HAP-1 (cell line): Measurements from ENCODE around the gene CCDC107.
"Not testable (repeated sequence)": the region's sequence is repeated elsewhere in the genome, so short reads cannot be mapped to it uniquely, and the experiment has no call there.

Source experiments
- DNase-seq, 2 experiments: peaks; one replicate each; pipeline ENCODE4 v3.0.0-alpha.2; 2016 to 2020; ENCODE audit warnings: low spot score in 2 of 2
- H3K27me3 ChIP-seq: fragments of 250-450 bp; sonication (Bioruptor Pico); 2 replicates; pipeline ENCODE4 v1.5.1; 2020; ENCODE audit warnings: low read depth, mild to moderate bottlenecking, moderate library complexity
- H3K36me3 ChIP-seq: fragments of 250-450 bp; sonication (Bioruptor Pico); replicated peaks from 2 replicates; pipeline ENCODE4 v1.5.1; 2020; ENCODE audit warnings: mild to moderate bottlenecking
- H3K4me1 ChIP-seq: fragments of 250-450 bp; sonication (Bioruptor Pico); 2 replicates; pipeline ENCODE4 v1.5.1; 2020; ENCODE audit warnings: mild to moderate bottlenecking
- H3K4me3 ChIP-seq: fragments of 250-450 bp; sonication (Bioruptor Pico); 2 replicates; pipeline ENCODE4 v1.5.1; 2020; ENCODE audit warnings: mild to moderate bottlenecking, moderate library complexity
- H3K9me3 ChIP-seq: fragments of 250-450 bp; sonication (Bioruptor Pico); 2 replicates; pipeline ENCODE4 v1.5.1; 2020; ENCODE audit warnings: mild to moderate bottlenecking, moderate library complexity
- in situ Hi-C: fragments of 300-500 bp; cut with MboI; formaldehyde crosslinking; loops from 3 replicates; pipeline ENCODE4 v1.14.3; 2020; ENCODE audit warnings: low sequenced_read_pairs, inconsistent platforms, mixed read lengths

Gene CCDC107

GRCh38 chr9:35658137-35658967, at the start of gene CCDC107:
CCDC107 (plus strand) TSS chr9:35658292; CDS start chr9:35658380, 88 bp downstream.
- Histone ChIP-seq H3K4me3 (peak within 1 kb of the TSS; percentile 77), H3K4me1 (peaks cover 11% of the 10 kb centered on the region), H3K36me3 (peaks cover 34% of the 10 kb centered on the region), H3K9me3 (no peaks in the 10 kb centered on the region), H3K27me3 (no peaks in the 10 kb centered on the region)
- DNase-seq, result peak; percentile 80 to 89
- in situ Hi-C loops, result no loop called here

- Histone ChIP-seq H3K27me3 (peaks cover 5% of the 10 kb centered on the region; the same call in 1 of the 2 replicates), H3K4me3 (no peak overlapping the region), H3K36me3 (peaks cover 5% of the 10 kb centered on the region), H3K4me1 (peaks cover 14% of the 10 kb centered on the region), H3K9me3 (no peaks in the 10 kb centered on the region)
- in situ Hi-C loops, result no loop called here
- DNase-seq, result no peak
Observed at GRCh38 chr9:35609001-35609819, 48.9 kb upstream of the CCDC107 start.

GRCh38 chr9:35609820-35610163, 48.3 kb upstream of the CCDC107 start:
- Histone ChIP-seq H3K4me1 (peaks cover 8% of the 10 kb centered on the region), H3K4me3 (no peak overlapping the region), H3K9me3 (no peaks in the 10 kb centered on the region), H3K27me3 (peaks cover 7% of the 10 kb centered on the region; the same call in 1 of the 2 replicates), H3K36me3 (peaks cover 5% of the 10 kb centered on the region)
- in situ Hi-C loops, result no loop called here
- DNase-seq, result no peak

GRCh38 chr9:35611230-35611797, 46.8 kb upstream of the CCDC107 start:
- peak; percentile 22 to 67 for DNase-seq
- Histone ChIP-seq H3K9me3 (no peaks in the 10 kb centered on the region), H3K4me1 (peaks cover 6% of the 10 kb centered on the region), H3K4me3 (no peak overlapping the region), H3K27me3 (peaks cover 9% of the 10 kb centered on the region; the same call in 1 of the 2 replicates), H3K36me3 (peaks cover 5% of the 10 kb centered on the region)
- in situ Hi-C loops, result no loop called here

- H3K36me3 ChIP-seq, DNase-seq, H3K9me3 ChIP-seq, H3K4me3 ChIP-seq, H3K4me1 ChIP-seq, in situ Hi-C loops: not testable (repeated sequence)
- H3K27me3 ChIP-seq, result peaks cover 13% of the 10 kb centered on the region; the same call in 1 of the 2 replicates
Observed at GRCh38 chr9:35612066-35612465, 46.0 kb upstream of the CCDC107 start.

- DNase-seq, result no peak
- Histone ChIP-seq H3K9me3 (no peaks in the 10 kb centered on the region), H3K36me3 (peaks cover 5% of the 10 kb centered on the region), H3K4me1 (no peaks in the 10 kb centered on the region), H3K4me3 (no peak overlapping the region), H3K27me3 (peaks cover 16% of the 10 kb centered on the region; the same call in 1 of the 2 replicates)
- in situ Hi-C loops, result no loop called here
Observed at GRCh38 chr9:35612843-35613242, 45.2 kb upstream of the CCDC107 start.

- Histone ChIP-seq H3K4me1 (no peaks in the 10 kb centered on the region), H3K9me3 (no peaks in the 10 kb centered on the region), H3K4me3 (no peak overlapping the region), H3K36me3 (no peaks in the 10 kb centered on the region), H3K27me3 (peaks cover 16% of the 10 kb centered on the region; the same call in 1 of the 2 replicates)
- in situ Hi-C loops, result no loop called here
- no peak for DNase-seq
Observed at GRCh38 chr9:35615981-35616680, 42.0 kb upstream of the CCDC107 start.

GRCh38 chr9:35616681-35617459, 41.2 kb upstream of the CCDC107 start:
- in situ Hi-C loops, result no loop called here
- Histone ChIP-seq H3K36me3 (no peaks in the 10 kb centered on the region), H3K9me3 (no peaks in the 10 kb centered on the region), H3K4me1 (no peaks in the 10 kb centered on the region), H3K27me3 (peaks cover 16% of the 10 kb centered on the region; the same call in 1 of the 2 replicates), H3K4me3 (no peak overlapping the region)
- peak in 1 of 2 experiments; percentile 35 for DNase-seq

GRCh38 chr9:35617548-35617947, 40.5 kb upstream of the CCDC107 start:
- peaks cover 16% of the 10 kb centered on the region; the same call in 1 of the 2 replicates for H3K27me3 ChIP-seq
- no peaks in the 10 kb centered on the region for H3K4me1 ChIP-seq
- H3K9me3 ChIP-seq, result no peaks in the 10 kb centered on the region
- H3K4me3 ChIP-seq, result no peak overlapping the region
- no peak for DNase-seq
- in situ Hi-C loops, result no loop called here
- no peaks in the 10 kb centered on the region for H3K36me3 ChIP-seq

GRCh38 chr9:35618325-35618727, 39.8 kb upstream of the CCDC107 start, which contains the start of gene CD72:
CD72 (minus strand) TSS chr9:35618413; CDS start chr9:35618303, 110 bp downstream.
- Histone ChIP-seq H3K4me3 (no peak within 1 kb of the TSS), H3K4me1 (no peaks in the 10 kb centered on the region)
- in situ Hi-C loops, result no loop called here

GRCh38 chr9:35618854-35619799, 39.0 kb upstream of the CCDC107 start:
- Histone ChIP-seq H3K27me3 (peaks cover 12% of the 10 kb centered on the region; the same call in 1 of the 2 replicates), H3K36me3 (no peaks in the 10 kb centered on the region), H3K4me3 (no peak overlapping the region), H3K9me3 (no peaks in the 10 kb centered on the region), H3K4me1 (no peaks in the 10 kb centered on the region)
- no peak for DNase-seq
- in situ Hi-C loops, result no loop called here

More at GRCh38 chr9:35618325-35618727, 39.8 kb upstream of the CCDC107 start, which contains the start of gene CD72:
- H3K9me3 ChIP-seq, result no peaks in the 10 kb centered on the region
- DNase-seq, result no peak
- no peaks in the 10 kb centered on the region for H3K36me3 ChIP-seq
- H3K27me3 ChIP-seq, result peaks cover 14% of the 10 kb centered on the region; the same call in 1 of the 2 replicates

- DNase-seq, result no peak
- H3K36me3 ChIP-seq, result no peaks in the 10 kb centered on the region
- in situ Hi-C loops, result no loop called here
- H3K27me3 ChIP-seq, result peaks cover 9% of the 10 kb centered on the region; the same call in 1 of the 2 replicates
- no peak overlapping the region for H3K4me3 ChIP-seq
- H3K9me3 ChIP-seq, result no peaks in the 10 kb centered on the region
- no peaks in the 10 kb centered on the region for H3K4me1 ChIP-seq
Observed at GRCh38 chr9:35619800-35620158, 38.3 kb upstream of the CCDC107 start.
